HEK293T (cell line): ENCODE measurements around the gene FNDC3B.
"Not testable (repeated sequence)": the region's sequence is repeated elsewhere in the genome, so short reads cannot be mapped to it uniquely, and the experiment has no call there.

ENCODE experiments used
- ARNT ChIP-seq: fragments of 450-650 bp; IDR thresholded peaks from 2 replicates; pipeline ENCODE4 v1.6.1; 2017; ENCODE audit warnings: mild to moderate bottlenecking
- BHLHE40 ChIP-seq: fragments of 450-650 bp; IDR thresholded peaks from 2 replicates; pipeline ENCODE4 v1.6.1; 2016; ENCODE audit warnings: mild to moderate bottlenecking, moderate library complexity, borderline replicate concordance
- FOXA1 ChIP-seq: fragments of 450-650 bp; IDR thresholded peaks from 2 replicates; pipeline ENCODE4 v1.6.1; 2016; ENCODE audit warnings: mild to moderate bottlenecking
- FOXM1 ChIP-seq: fragments of 450-650 bp; IDR thresholded peaks from 2 replicates; pipeline ENCODE4 v1.6.1; 2017; ENCODE audit warnings: mild to moderate bottlenecking, borderline replicate concordance
- HDGF ChIP-seq: fragments of 450-650 bp; IDR thresholded peaks from 2 replicates; pipeline ENCODE4 v1.6.1; 2017; ENCODE audit warnings: antibody characterized with exemption, borderline replicate concordance
- L3MBTL2 ChIP-seq: fragments of 450-650 bp; conservative IDR thresholded peaks from 2 replicates; pipeline ENCODE4 v1.6.1; 2016; ENCODE audit warnings: mild to moderate bottlenecking
- SP1 ChIP-seq: fragments of 450-650 bp; IDR thresholded peaks from 2 replicates; pipeline ENCODE4 v1.6.1; 2017
- ZNF384 ChIP-seq: fragments of 450-650 bp; IDR thresholded peaks from 2 replicates; pipeline ENCODE4 v1.6.1; 2016

DNA sequence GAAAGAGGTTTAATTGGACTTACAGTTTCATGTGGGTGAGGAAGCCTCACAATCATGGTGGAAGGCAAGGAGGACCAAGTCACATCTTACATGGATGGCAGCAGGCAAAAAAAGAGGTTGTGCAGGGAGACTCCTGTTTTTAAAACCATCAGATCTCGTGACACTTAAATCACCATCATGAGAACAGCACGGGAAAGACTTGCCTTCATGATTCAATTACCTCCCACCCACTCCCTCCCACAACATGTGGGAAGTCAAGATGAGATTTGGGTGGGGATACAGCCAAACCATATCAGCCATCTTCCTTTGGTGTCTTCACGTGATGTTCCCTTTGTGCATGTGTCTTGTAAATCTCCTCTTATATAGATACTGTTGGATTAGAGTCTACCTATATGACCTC, 204.0 kb downstream of the FNDC3B start:
- not testable (repeated sequence) for TF ChIP-seq FOXM1, ARNT, BHLHE40, ZNF384, HDGF, L3MBTL2, FOXA1, SP1
